Tibial artery (tissue), 4 donors: ENCODE data around the gene NOD1.

Experiments used
- DNase-seq, 2 donors: peaks; one replicate each; pipeline ENCODE4 v3.0.0-alpha.2; 2019
- H3K27ac ChIP-seq, 2 donors: fragments of 200-600 bp; sonication (generic) in 1 of 2; 1 replicate in 1 of 2; 2 replicates in 1 of 2; pipeline ENCODE4 v1.5.1; 2018 to 2019; ENCODE audit warnings: mild to moderate bottlenecking in 1 of 2
- H3K27me3 ChIP-seq, 2 donors: fragments of 200-600 bp; sonication (generic) in 1 of 2; one replicate each; pipeline versions ENCODE4 v1.5.1 to v1.6.0; 2016 to 2019
- H3K36me3 ChIP-seq, 3 donors: fragments of 200-600 bp; sonication (generic) in 2 of 3; one replicate each; pipeline ENCODE4 v1.5.1; 2016 to 2019; ENCODE audit warnings: mild to moderate bottlenecking in 2 of 3
- H3K4me1 ChIP-seq, 4 donors: fragments of 200-600 bp; sonication (generic) in 2 of 4; 1 replicate in 3 of 4; 2 replicates in 1 of 4; pipeline ENCODE4 v1.5.1; 2016 to 2019
- H3K4me3 ChIP-seq, 2 donors: fragments of 200-600 bp; sonication (generic) in 1 of 2; 1 replicate in 1 of 2; 2 replicates in 1 of 2; pipeline ENCODE4 v1.5.1; 2018 to 2019; ENCODE audit warnings: mild to moderate bottlenecking in 2 of 2
- H3K9me3 ChIP-seq, 3 donors: fragments of 200-600 bp; sonication (generic) in 1 of 3; one replicate each; pipeline ENCODE4 v1.5.1; 2016 to 2019
- intact Hi-C: fragments of 100-400 bp; cut with DNase I; formaldehyde crosslinking; loops from one replicate; pipeline ENCODE4 v1.15.0; 2023; ENCODE audit warnings: low total_unique reads
- TF ChIP-seq, protein P1 (sequence below), 2 experiments: fragments of 200-600 bp in 1 of 2; fragments of 450-650 bp in 1 of 2; IDR thresholded peaks; one replicate each; pipeline ENCODE4 v1.5.1; 2017 to 2019; ENCODE audit warnings: antibody characterized with exemption in 2 of 2, mild to moderate bottlenecking in 1 of 2, moderate library complexity in 1 of 2

NOD1 gene

DNA sequence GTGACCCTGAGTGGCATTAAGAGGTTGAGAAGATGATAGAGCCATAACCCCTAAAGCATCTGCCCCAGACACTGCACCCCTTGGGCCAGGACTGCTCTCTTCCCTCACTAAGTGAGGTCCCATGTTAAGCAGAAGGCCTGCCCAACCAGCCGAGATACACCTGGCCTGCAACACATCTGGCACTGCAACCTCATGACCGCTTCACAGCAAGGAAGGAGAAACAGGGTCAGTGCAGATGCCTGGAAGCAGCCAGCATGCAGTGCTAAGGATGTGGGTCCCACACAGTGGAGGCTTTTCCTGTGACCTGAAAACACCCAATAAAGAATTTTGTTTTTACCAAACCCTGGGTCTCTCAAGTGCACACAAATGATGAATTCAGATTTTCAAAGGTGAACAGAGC is 7.4 kb downstream of the NOD1 start:
- Histone ChIP-seq H3K4me1 (peaks cover 0 to 97% (median 56%) of the 10 kb centered on the region in 4 donors), H3K27ac (peak overlapping the region; percentile 74 to 79), H3K9me3 (no peaks in the 10 kb centered on the region), H3K27me3 (no peaks in the 10 kb centered on the region), H3K4me3 (no peak overlapping the region), H3K36me3 (no peaks in the 10 kb centered on the region)
- TF ChIP-seq, protein P1, sequence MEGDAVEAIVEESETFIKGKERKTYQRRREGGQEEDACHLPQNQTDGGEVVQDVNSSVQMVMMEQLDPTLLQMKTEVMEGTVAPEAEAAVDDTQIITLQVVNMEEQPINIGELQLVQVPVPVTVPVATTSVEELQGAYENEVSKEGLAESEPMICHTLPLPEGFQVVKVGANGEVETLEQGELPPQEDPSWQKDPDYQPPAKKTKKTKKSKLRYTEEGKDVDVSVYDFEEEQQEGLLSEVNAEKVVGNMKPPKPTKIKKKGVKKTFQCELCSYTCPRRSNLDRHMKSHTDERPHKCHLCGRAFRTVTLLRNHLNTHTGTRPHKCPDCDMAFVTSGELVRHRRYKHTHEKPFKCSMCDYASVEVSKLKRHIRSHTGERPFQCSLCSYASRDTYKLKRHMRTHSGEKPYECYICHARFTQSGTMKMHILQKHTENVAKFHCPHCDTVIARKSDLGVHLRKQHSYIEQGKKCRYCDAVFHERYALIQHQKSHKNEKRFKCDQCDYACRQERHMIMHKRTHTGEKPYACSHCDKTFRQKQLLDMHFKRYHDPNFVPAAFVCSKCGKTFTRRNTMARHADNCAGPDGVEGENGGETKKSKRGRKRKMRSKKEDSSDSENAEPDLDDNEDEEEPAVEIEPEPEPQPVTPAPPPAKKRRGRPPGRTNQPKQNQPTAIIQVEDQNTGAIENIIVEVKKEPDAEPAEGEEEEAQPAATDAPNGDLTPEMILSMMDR (IDR thresholded peaks at IDR 0.05), result no peak
- no peak for DNase-seq
- intact Hi-C loops, result no loop called here

DNA sequence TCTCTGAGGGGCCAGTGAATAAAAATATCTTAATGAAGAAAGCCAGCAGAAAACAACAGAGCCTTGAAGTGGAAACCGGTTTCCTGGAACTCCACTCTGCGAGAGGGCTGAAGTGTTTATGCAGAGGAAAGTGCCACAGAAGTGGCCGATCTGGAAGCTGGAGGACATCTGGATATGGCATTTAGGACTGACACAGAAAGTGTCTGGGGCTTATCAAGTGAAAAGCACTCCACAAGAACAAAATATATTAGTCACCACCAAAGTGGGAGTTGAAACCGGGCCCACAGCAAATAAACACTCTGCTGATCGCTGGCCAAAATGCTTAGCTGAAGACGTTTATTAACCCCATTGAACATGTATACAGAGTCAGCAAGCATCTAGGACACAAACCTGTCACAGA is 7.8 kb downstream of the NOD1 start:
- TF ChIP-seq, protein P1 (IDR thresholded peaks at IDR 0.05), result no peak
- Histone ChIP-seq H3K4me1 (peaks cover 0 to 97% (median 58%) of the 10 kb centered on the region in 4 donors), H3K9me3 (no peaks in the 10 kb centered on the region), H3K27me3 (no peaks in the 10 kb centered on the region), H3K4me3 (peak overlapping the region in 1 of 2 donors; percentile 24), H3K27ac (peak overlapping the region; percentile 74 to 79), H3K36me3 (no peaks in the 10 kb centered on the region)
- intact Hi-C loops, result no loop called here
- DNase-seq, result peak in 1 of 2 donors; percentile 56

DNA sequence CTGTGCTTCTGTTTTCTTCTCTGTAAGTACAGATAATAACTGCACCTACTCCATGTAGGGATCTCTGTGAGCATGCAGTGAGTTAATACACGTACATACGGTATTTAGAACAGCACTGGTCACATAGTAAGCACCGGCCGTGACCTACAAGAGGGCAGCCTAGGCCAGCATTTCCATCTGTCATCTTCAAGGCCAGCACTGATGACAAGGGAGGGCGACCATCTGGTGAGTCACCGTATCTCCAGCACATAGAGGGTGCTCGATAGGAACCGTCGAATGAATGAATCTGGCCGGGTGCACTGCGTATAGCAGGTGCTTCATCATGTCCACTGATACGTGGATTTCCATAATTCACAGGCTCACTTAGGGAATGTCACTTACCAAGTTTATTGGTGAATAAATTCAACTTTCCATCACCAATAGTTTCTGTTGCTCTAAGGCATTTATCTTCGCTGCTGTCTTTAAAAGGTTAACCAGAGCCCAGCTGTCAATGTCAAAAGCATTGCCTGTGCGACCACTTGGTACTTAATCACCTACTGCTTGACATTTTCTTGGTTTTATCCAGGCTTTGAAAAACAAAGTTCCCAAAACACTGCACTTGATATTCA is 8.3 kb downstream of the NOD1 start:
- intact Hi-C loops, result no loop called here
- TF ChIP-seq, protein P1 (IDR thresholded peaks at IDR 0.05), result no peak
- H3K27ac ChIP-seq, result peak overlapping the region; percentile 74 to 79
- peaks cover 0 to 95% (median 57%) of the 10 kb centered on the region in 4 donors for H3K4me1 ChIP-seq
- H3K4me3 ChIP-seq, result peak overlapping the region in 1 of 2 donors; percentile 24
- no peaks in the 10 kb centered on the region for H3K27me3 ChIP-seq
- no peaks in the 10 kb centered on the region for H3K36me3 ChIP-seq
- H3K9me3 ChIP-seq, result no peaks in the 10 kb centered on the region
- DNase-seq, result peak in 1 of 2 donors; percentile 59

DNA sequence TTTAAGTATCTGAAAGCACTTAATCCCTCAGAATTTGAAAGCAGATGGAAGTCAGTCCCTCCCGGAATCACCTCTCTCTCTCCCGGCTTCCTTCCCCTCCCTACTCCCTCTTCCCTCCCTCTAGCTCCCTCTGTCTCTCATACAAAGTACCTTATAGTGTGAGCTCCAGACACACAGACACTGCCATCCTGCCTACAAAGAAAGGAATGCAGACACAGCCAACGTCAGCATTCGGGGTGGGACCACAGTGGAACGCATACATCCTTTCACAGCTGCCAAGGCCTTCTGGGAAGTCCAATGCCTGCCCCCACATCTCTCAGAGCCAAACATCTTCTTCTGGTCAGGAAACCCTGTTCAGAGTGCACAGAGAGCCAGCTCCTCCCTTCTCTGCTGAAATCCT is 9.3 kb downstream of the NOD1 start:
- H3K9me3 ChIP-seq, result no peaks in the 10 kb centered on the region
- no peaks in the 10 kb centered on the region for H3K36me3 ChIP-seq
- H3K4me3 ChIP-seq, result peak overlapping the region; percentile 5 to 24
- peak; percentile 76 to 87 for DNase-seq
- intact Hi-C loops, result no loop called here
- TF ChIP-seq, protein P1 (IDR thresholded peaks at IDR 0.05), result peak; percentile 35 to 41
- peaks cover 0 to 85% (median 58%) of the 10 kb centered on the region in 4 donors for H3K4me1 ChIP-seq
- H3K27me3 ChIP-seq, result no peaks in the 10 kb centered on the region
- peak overlapping the region; percentile 74 to 79 for H3K27ac ChIP-seq

DNA sequence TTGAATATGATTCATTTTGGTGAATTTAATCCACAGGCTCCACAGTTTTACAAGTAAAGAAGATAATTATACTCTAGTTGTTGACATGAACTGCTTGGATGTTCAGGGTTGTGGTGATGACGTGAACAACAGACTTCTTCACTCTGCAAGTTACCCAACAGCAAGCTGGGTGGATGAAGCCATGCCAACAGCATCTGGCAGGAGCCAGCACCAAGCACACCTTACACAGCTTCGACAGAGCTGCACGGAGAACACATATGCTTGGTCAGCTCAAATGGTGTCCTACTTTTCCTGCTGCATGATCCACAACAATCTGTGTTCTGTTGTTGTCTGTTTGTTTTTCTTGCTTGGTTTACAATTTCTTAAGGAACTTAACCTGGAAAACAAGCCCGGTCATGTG is 9.8 kb downstream of the NOD1 start:
- peak overlapping the region; percentile 74 to 79 for H3K27ac ChIP-seq
- H3K27me3 ChIP-seq, result no peaks in the 10 kb centered on the region
- DNase-seq, result no peak
- no peaks in the 10 kb centered on the region for H3K9me3 ChIP-seq
- intact Hi-C loops, result no loop called here
- TF ChIP-seq, protein P1 (IDR thresholded peaks at IDR 0.05), result no peak
- H3K4me3 ChIP-seq, result peak overlapping the region in 1 of 2 donors; percentile 5
- H3K4me1 ChIP-seq, result peaks cover 0 to 80% (median 59%) of the 10 kb centered on the region in 4 donors
- no peaks in the 10 kb centered on the region for H3K36me3 ChIP-seq
